ENCODE measurements around the gene NDUFAF7.

Gene NDUFAF7

DNA sequence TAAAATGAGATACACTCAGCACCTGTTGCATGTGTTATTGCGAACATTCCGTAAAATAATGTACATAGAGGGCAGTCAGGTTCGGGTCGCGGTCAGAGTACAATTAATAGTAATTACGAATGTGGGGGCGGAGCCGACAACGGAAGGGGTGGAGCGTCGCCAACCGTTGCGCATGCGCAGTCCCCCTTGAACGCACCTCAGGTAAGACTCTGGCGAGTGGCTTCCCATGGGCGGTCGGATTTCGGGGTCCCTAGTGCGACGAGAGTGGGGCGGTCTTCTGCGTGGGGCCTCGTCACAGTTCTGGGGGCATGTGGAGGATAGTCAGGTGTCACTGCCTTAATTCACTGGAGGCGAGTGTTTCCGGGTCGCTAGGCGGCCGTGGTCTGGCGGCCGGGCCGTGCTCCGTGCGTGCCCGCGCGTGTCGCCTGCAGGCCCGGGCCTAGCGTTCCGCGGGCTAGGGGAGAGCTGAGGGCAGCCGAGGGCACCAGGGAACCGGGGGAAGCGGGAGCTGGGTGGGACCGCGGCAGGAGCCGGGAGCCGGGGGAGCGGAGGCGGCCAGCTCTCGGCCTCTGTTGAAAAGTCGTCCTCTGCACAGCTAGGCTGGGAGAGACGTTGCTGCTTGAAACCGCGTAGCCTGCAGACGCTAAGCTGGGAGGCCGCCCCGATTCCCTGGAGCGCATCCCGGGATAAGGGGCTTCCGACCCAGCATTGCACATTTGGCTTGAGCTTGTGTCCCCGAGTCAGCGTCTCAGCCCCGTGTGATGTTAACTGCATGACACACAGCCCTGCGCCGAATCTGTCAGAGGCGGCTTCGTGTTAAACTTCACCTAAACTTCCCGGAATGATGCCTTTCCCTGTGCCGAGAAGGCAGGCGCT, 34.9 kb upstream of the NDUFAF7 start, which contains the start of gene CEBPZOS (continued):
- TF ChIP-seq ZNF530 (tag by site-specific recombination; IDR thresholded peaks at IDR 0.05; ENCODE audit: low read depth), result no peak
- peak; percentile 81 for TF ChIP-seq ZNF335 (tag by site-specific recombination; conservative IDR thresholded peaks at IDR 0.05)
- TF ChIP-seq KLF8 (tag by site-specific recombination; IDR thresholded peaks at IDR 0.05), result no peak
- no peak for TF ChIP-seq BCL11B (tag by site-specific recombination; IDR thresholded peaks at IDR 0.05; ENCODE audit: low read depth)
- TF ChIP-seq, protein P1, sequence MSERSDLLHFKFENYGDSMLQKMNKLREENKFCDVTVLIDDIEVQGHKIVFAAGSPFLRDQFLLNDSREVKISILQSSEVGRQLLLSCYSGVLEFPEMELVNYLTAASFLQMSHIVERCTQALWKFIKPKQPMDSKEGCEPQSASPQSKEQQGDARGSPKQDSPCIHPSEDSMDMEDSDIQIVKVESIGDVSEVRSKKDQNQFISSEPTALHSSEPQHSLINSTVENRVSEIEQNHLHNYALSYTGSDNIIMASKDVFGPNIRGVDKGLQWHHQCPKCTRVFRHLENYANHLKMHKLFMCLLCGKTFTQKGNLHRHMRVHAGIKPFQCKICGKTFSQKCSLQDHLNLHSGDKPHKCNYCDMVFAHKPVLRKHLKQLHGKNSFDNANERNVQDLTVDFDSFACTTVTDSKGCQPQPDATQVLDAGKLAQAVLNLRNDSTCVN (tag by site-specific recombination; optimal IDR thresholded peaks at IDR 0.05), result peak; percentile 85
- TF ChIP-seq ZNF211 (tag by site-specific recombination; IDR thresholded peaks at IDR 0.05; ENCODE audit: low read depth), result no peak
- peak; percentile 37; the same call in 1 of the 2 replicates for TF ChIP-seq ZNF843 (tag by site-specific recombination; IDR thresholded peaks at IDR 0.05)
- TF ChIP-seq, protein P2, sequence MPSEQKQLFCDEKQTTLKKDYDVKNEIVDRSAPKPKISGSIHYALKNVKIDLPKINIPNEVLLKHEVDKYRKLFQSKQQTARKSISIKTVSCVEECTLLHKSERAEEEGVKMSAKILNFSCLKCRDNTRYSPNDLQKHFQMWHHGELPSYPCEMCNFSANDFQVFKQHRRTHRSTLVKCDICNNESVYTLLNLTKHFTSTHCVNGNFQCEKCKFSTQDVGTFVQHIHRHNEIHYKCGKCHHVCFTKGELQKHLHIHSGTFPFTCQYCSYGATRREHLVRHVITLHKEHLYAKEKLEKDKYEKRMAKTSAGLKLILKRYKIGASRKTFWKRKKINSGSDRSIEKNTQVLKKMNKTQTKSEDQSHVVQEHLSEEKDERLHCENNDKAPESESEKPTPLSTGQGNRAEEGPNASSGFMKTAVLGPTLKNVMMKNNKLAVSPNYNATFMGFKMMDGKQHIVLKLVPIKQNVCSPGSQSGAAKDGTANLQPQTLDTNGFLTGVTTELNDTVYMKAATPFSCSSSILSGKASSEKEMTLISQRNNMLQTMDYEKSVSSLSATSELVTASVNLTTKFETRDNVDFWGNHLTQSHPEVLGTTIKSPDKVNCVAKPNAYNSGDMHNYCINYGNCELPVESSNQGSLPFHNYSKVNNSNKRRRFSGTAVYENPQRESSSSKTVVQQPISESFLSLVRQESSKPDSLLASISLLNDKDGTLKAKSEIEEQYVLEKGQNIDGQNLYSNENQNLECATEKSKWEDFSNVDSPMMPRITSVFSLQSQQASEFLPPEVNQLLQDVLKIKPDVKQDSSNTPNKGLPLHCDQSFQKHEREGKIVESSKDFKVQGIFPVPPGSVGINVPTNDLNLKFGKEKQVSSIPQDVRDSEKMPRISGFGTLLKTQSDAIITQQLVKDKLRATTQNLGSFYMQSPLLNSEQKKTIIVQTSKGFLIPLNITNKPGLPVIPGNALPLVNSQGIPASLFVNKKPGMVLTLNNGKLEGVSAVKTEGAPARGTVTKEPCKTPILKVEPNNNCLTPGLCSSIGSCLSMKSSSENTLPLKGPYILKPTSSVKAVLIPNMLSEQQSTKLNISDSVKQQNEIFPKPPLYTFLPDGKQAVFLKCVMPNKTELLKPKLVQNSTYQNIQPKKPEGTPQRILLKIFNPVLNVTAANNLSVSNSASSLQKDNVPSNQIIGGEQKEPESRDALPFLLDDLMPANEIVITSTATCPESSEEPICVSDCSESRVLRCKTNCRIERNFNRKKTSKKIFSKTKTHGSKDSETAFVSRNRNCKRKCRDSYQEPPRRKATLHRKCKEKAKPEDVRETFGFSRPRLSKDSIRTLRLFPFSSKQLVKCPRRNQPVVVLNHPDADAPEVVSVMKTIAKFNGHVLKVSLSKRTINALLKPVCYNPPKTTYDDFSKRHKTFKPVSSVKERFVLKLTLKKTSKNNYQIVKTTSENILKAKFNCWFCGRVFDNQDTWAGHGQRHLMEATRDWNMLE (tag by site-specific recombination; conservative IDR thresholded peaks at IDR 0.05; ENCODE audit: low read depth), result peak; percentile 64
- no peak for TF ChIP-seq ZNF623 (tag by site-specific recombination; IDR thresholded peaks at IDR 0.05)
- no peak for TF ChIP-seq KLF9 (tag by site-specific recombination; IDR thresholded peaks at IDR 0.05; ENCODE audit: low read depth)
- TF ChIP-seq ZNF239 (tag by site-specific recombination; IDR thresholded peaks at IDR 0.05), result no peak
- TF ChIP-seq TCF7L2 (IDR thresholded peaks at IDR 0.05; ENCODE audit: borderline replicate concordance, low read depth, low read length), result no peak
- TF ChIP-seq ZIC2 (tag by site-specific recombination; IDR thresholded peaks at IDR 0.05), result no peak
- no peak for TF ChIP-seq ZNF521 (tag by site-specific recombination; IDR thresholded peaks at IDR 0.05)
- TF ChIP-seq, protein P3, sequence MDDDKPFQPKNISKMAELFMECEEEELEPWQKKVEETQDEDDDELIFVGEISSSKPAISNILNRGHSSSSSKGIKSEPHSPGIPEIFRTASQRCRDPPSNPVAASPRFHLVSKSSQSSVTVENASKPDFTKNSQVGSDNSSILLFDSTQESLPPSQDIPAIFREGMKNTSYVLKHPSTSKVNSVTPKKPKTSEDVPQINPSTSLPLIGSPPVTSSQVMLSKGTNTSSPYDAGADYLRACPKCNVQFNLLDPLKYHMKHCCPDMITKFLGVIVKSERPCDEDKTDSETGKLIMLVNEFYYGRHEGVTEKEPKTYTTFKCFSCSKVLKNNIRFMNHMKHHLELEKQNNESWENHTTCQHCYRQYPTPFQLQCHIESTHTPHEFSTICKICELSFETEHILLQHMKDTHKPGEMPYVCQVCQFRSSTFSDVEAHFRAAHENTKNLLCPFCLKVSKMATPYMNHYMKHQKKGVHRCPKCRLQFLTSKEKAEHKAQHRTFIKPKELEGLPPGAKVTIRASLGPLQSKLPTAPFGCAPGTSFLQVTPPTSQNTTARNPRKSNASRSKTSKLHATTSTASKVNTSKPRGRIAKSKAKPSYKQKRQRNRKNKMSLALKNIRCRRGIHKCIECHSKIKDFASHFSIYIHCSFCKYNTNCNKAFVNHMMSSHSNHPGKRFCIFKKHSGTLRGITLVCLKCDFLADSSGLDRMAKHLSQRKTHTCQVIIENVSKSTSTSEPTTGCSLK (tag by site-specific recombination; IDR thresholded peaks at IDR 0.05), result no peak
- TF ChIP-seq ZNF701 (tag by site-specific recombination; IDR thresholded peaks at IDR 0.05), result no peak
- no peak for TF ChIP-seq ZBTB7A (tag by site-specific recombination; IDR thresholded peaks at IDR 0.05; ENCODE audit: low read depth)
- no peak for TF ChIP-seq ZNF777 (tag by site-specific recombination; IDR thresholded peaks at IDR 0.05; ENCODE audit: borderline replicate concordance)
- TF ChIP-seq, protein P4, sequence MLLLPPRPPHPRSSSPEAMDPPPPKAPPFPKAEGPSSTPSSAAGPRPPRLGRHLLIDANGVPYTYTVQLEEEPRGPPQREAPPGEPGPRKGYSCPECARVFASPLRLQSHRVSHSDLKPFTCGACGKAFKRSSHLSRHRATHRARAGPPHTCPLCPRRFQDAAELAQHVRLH (tag by site-specific recombination; IDR thresholded peaks at IDR 0.05), result no peak; the same call in 1 of the 2 replicates
- TF ChIP-seq ZNF24 (tag by site-specific recombination; IDR thresholded peaks at IDR 0.05), result peak; percentile 84
- TF ChIP-seq ZSCAN16 (tag by site-specific recombination; IDR thresholded peaks at IDR 0.05), result no peak
- TF ChIP-seq SP7 (tag by site-specific recombination; IDR thresholded peaks at IDR 0.05), result 0 out of 2 replicates have a peak, but pooled peaks have one; percentile 56
- no peak for TF ChIP-seq ZNF792 (tag by site-specific recombination; IDR thresholded peaks at IDR 0.05)
- peak; percentile 31; the same call in 1 of the 2 replicates for TF ChIP-seq ZNF585B (tag by site-specific recombination; IDR thresholded peaks at IDR 0.05)
- TF ChIP-seq, protein P5, sequence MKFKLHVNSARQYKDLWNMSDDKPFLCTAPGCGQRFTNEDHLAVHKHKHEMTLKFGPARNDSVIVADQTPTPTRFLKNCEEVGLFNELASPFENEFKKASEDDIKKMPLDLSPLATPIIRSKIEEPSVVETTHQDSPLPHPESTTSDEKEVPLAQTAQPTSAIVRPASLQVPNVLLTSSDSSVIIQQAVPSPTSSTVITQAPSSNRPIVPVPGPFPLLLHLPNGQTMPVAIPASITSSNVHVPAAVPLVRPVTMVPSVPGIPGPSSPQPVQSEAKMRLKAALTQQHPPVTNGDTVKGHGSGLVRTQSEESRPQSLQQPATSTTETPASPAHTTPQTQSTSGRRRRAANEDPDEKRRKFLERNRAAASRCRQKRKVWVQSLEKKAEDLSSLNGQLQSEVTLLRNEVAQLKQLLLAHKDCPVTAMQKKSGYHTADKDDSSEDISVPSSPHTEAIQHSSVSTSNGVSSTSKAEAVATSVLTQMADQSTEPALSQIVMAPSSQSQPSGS (tag by site-specific recombination; IDR thresholded peaks at IDR 0.05; ENCODE audit: low read depth), result no peak
- TF ChIP-seq REPIN1 (tag by site-specific recombination; IDR thresholded peaks at IDR 0.05; ENCODE audit: low read depth), result peak; percentile 49; the same call in 1 of the 2 replicates
- no peak for TF ChIP-seq ZNF155 (tag by site-specific recombination; IDR thresholded peaks at IDR 0.05)

Measured in HEK293 (cell line).